Measurements from ENCODE around the gene TRMT10C.

GRCh38 chr3:101574388-101575112 lies 12.9 kb downstream of the TRMT10C start:
- TF ChIP-seq CTCF (IDR thresholded peaks at IDR 0.05) (no peak), POLR2A (IDR thresholded peaks at IDR 0.05) (peak in 1 of 2 donors; percentile 65)

Data from adrenal gland (tissue), 5 donors.